AG04449 (cell line): ENCODE results near the gene MT4.

Experiments
- CTCF ChIA-PET: fragments of 350-600 bp; formaldehyde crosslinking; extraction: SDS; loops from one replicate; lab custom pipeline; 2021; ENCODE audit warnings: antibody characterized with exemption; lab: Yijun Ruan, JAX
- POLR2A ChIA-PET: fragments of 400-600, 350-600 bp; formaldehyde crosslinking; extraction: SDS; loops from one replicate; lab custom pipeline; 2020; ENCODE audit warnings: antibody characterized with exemption, inconsistent platforms; lab: Yijun Ruan, JAX
- DNase-seq: peaks from one replicate; pipeline ENCODE4 v3.0.0-alpha.2; 2010; ENCODE audit warnings: low read depth, low spot score
- H3K4me3 ChIP-seq: 2 replicates; pipeline ENCODE4 v1.5.1; 2011; ENCODE audit warnings: low read depth, mild to moderate bottlenecking, control low read depth, low read length
- CTCF ChIP-seq: IDR thresholded peaks from one replicate; pipeline ENCODE4 v1.5.1; 2011; ENCODE audit warnings: mild to moderate bottlenecking, moderate library complexity, low read length, control low read depth, inconsistent platforms; ENCODE audit not compliant: insufficient read depth; ENCODE audit errors: missing control alignments

MT4 gene

GRCh38 chr16:56593573-56594291 is 28.9 kb downstream of the MT4 start:
- ChIA-PET POLR2A (no interaction called here), CTCF (interaction anchor here (0.7 kb wide), 1 partner anchor 10 kb away, joined by 3 read pairs; no protein-coding TSS in a partner anchor)
- no peak overlapping the region for H3K4me3 ChIP-seq
- DNase-seq, result no peak
- no peak for TF ChIP-seq CTCF

- TF ChIP-seq CTCF, result no peak
- CTCF ChIA-PET, result no interaction called here
- no peak overlapping the region for H3K4me3 ChIP-seq
- POLR2A ChIA-PET, result no interaction called here
- no peak for DNase-seq
These were observed 29.4 kb downstream of the MT4 start for GRCh38 chr16:56594292-56594619.

GRCh38 chr16:56600398-56600999 is 35.6 kb downstream of the MT4 start:
- DNase-seq, result no peak
- TF ChIP-seq CTCF, result peak; percentile 65
- no peak overlapping the region for H3K4me3 ChIP-seq
- ChIA-PET POLR2A (no interaction called here), CTCF (interaction anchor here (0.6 to 10.2 kb wide), 32 partner anchors 9 to 251 kb away, joined by 3 to 174 read pairs (median 4); partner anchors contain the start of gene BBS2)

- POLR2A ChIA-PET, result interaction anchor here (17.5 kb wide), 1 partner anchor 25 kb away, joined by 263 read pairs; the partner anchor contains the start of gene MT1E
- DNase-seq, result no peak
- H3K4me3 ChIP-seq, result no peak overlapping the region
- CTCF ChIA-PET, result interaction anchor here (0.8 to 10.2 kb wide), 26 partner anchors 8 to 250 kb away, joined by 3 to 174 read pairs (median 4); partner anchors contain the start of gene BBS2
- no peak for TF ChIP-seq CTCF
These were observed 36.5 kb downstream of the MT4 start for GRCh38 chr16:56601325-56601724.

GRCh38 chr16:56603589-56603988 is 38.7 kb downstream of the MT4 start:
- TF ChIP-seq CTCF, result peak; percentile 58
- no peak overlapping the region for H3K4me3 ChIP-seq
- CTCF ChIA-PET, result interaction anchor here (0.6 to 10.2 kb wide), 16 partner anchors 10 to 183 kb away, joined by 3 to 174 read pairs (median 4); partner anchors contain the start of gene BBS2
- no peak for DNase-seq
- POLR2A ChIA-PET, result interaction anchor here (1.2 to 17.5 kb wide), 2 partner anchors 23 to 99 kb away, joined by 3 to 263 read pairs; partner anchors contain the start of gene MT1E

GRCh38 chr16:56604966-56605365 is 40.1 kb downstream of the MT4 start:
- no peak for TF ChIP-seq CTCF
- no peak overlapping the region for H3K4me3 ChIP-seq
- ChIA-PET CTCF (interaction anchor here (0.6 to 10.2 kb wide), 14 partner anchors 8 to 126 kb away, joined by 3 to 174 read pairs (median 3); no protein-coding TSS in a partner anchor), POLR2A (interaction anchor here (17.5 kb wide), 1 partner anchor 21 kb away, joined by 263 read pairs; the partner anchor contains the start of gene MT1E)
- DNase-seq, result no peak
